Measurements from ENCODE around the gene SNX32. TPM values are rescaled to one million over a fixed set of nuclear protein-coding genes. Genes with fewer than 3 reads are reported as not detected.

SNX32 gene
- total and polyA plus RNA-seq, 2 of the 13 experiments (the other 11 are each of a cell fraction or from before 2014, with no cell fraction given): 0.09 to 0.34 TPM

DNA sequence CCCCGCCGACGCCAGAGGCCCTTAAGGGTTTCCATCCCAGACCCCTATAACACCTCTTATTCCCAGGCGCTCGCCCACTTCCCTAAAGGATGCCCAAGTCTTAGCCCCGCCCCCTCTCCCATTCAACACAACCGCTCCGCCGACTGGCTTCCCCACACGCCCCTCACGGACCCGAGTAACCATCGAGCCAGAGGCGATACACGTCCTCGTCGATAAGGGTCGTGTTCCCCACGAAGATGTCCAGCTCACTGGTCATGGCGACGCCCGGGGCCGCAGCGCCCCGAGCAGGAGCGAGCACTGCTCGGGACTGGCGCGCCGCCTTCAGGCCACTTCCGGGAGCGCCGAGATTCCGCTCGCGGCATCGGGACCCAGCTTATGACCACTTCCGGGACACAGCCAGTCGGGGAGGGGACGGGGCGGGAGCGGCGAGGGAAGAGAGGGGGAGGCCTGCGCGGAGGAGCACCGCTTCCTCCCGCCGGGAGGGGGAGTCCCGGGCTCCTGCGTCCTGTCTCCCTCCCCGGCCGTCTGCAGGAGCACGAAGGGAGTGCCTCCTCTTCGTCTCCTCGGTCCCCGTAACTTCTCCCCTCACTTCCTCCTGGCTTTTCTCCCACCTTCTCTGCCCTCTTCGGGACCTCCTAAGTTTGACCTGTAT lies 54.5 kb downstream of the SNX32 start, which contains the start of gene FIBP (continued):
- TF ChIP-seq ZMYM2 (CRISPR knock-in tag; IDR thresholded peaks at IDR 0.05): 0 out of 2 replicates have a peak, but pooled peaks have one; percentile 33
- TF ChIP-seq, protein P1, sequence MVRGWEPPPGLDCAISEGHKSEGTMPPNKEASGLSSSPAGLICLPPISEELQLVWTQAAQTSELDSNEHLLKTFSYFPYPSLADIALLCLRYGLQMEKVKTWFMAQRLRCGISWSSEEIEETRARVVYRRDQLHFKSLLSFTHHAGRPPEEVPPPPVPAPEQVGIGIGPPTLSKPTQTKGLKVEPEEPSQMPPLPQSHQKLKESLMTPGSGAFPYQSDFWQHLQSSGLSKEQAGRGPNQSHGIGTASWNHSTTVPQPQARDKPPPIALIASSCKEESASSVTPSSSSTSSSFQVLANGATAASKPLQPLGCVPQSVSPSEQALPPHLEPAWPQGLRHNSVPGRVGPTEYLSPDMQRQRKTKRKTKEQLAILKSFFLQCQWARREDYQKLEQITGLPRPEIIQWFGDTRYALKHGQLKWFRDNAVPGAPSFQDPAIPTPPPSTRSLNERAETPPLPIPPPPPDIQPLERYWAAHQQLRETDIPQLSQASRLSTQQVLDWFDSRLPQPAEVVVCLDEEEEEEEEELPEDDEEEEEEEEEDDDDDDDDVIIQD (CRISPR knock-in tag; IDR thresholded peaks at IDR 0.05; ENCODE audit: low read depth): no peak
- TF ChIP-seq ZKSCAN8 (CRISPR knock-in tag; IDR thresholded peaks at IDR 0.05; ENCODE audit: borderline replicate concordance): peak; percentile 69; the same call in 1 of the 2 replicates
- TF ChIP-seq KAT8 (CRISPR knock-in tag; IDR thresholded peaks at IDR 0.05): peak; percentile 92
- peak; percentile 55; the same call in 1 of the 2 replicates for TF ChIP-seq HIVEP1 (CRISPR knock-in tag; IDR thresholded peaks at IDR 0.05)
- no peak for TF ChIP-seq KDM4B (CRISPR knock-in tag; IDR thresholded peaks at IDR 0.05)
- TF ChIP-seq, protein P2, sequence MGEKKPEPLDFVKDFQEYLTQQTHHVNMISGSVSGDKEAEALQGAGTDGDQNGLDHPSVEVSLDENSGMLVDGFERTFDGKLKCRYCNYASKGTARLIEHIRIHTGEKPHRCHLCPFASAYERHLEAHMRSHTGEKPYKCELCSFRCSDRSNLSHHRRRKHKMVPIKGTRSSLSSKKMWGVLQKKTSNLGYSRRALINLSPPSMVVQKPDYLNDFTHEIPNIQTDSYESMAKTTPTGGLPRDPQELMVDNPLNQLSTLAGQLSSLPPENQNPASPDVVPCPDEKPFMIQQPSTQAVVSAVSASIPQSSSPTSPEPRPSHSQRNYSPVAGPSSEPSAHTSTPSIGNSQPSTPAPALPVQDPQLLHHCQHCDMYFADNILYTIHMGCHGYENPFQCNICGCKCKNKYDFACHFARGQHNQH (CRISPR knock-in tag; IDR thresholded peaks at IDR 0.05): peak; percentile 50
- TF ChIP-seq, protein P3, sequence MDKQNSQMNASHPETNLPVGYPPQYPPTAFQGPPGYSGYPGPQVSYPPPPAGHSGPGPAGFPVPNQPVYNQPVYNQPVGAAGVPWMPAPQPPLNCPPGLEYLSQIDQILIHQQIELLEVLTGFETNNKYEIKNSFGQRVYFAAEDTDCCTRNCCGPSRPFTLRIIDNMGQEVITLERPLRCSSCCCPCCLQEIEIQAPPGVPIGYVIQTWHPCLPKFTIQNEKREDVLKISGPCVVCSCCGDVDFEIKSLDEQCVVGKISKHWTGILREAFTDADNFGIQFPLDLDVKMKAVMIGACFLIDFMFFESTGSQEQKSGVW (CRISPR knock-in tag; IDR thresholded peaks at IDR 0.05; ENCODE audit: borderline replicate concordance): no peak
- no peak for TF ChIP-seq ZNF10 (CRISPR knock-in tag; IDR thresholded peaks at IDR 0.05; ENCODE audit: borderline replicate concordance, low read depth)
- no peak for TF ChIP-seq MATR3 (CRISPR knock-in tag; IDR thresholded peaks at IDR 0.05)
- TF ChIP-seq HNRNPLL (IDR thresholded peaks at IDR 0.05; ENCODE audit: low read depth, low read length, poor library complexity, severe bottlenecking): peak; percentile 61
- TF ChIP-seq FOXP1 (IDR thresholded peaks at IDR 0.05): no peak
- TF ChIP-seq FOXP1 (CRISPR knock-in tag; IDR thresholded peaks at IDR 0.05): no peak
- TF ChIP-seq, protein P4, sequence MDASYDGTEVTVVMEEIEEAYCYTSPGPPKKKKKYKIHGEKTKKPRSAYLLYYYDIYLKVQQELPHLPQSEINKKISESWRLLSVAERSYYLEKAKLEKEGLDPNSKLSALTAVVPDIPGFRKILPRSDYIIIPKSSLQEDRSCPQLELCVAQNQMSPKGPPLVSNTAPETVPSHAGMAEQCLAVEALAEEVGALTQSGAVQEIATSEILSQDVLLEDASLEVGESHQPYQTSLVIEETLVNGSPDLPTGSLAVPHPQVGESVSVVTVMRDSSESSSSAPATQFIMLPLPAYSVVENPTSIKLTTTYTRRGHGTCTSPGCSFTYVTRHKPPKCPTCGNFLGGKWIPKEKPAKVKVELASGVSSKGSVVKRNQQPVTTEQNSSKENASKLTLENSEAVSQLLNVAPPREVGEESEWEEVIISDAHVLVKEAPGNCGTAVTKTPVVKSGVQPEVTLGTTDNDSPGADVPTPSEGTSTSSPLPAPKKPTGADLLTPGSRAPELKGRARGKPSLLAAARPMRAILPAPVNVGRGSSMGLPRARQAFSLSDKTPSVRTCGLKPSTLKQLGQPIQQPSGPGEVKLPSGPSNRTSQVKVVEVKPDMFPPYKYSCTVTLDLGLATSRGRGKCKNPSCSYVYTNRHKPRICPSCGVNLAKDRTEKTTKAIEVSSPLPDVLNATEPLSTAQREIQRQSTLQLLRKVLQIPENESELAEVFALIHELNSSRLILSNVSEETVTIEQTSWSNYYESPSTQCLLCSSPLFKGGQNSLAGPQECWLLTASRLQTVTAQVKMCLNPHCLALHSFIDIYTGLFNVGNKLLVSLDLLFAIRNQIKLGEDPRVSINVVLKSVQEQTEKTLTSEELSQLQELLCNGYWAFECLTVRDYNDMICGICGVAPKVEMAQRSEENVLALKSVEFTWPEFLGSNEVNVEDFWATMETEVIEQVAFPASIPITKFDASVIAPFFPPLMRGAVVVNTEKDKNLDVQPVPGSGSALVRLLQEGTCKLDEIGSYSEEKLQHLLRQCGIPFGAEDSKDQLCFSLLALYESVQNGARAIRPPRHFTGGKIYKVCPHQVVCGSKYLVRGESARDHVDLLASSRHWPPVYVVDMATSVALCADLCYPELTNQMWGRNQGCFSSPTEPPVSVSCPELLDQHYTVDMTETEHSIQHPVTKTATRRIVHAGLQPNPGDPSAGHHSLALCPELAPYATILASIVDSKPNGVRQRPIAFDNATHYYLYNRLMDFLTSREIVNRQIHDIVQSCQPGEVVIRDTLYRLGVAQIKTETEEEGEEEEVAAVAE (CRISPR knock-in tag; IDR thresholded peaks at IDR 0.05; ENCODE audit: borderline replicate concordance): peak; percentile 19; the same call in 1 of the 2 replicates
- TF ChIP-seq, protein P5, sequence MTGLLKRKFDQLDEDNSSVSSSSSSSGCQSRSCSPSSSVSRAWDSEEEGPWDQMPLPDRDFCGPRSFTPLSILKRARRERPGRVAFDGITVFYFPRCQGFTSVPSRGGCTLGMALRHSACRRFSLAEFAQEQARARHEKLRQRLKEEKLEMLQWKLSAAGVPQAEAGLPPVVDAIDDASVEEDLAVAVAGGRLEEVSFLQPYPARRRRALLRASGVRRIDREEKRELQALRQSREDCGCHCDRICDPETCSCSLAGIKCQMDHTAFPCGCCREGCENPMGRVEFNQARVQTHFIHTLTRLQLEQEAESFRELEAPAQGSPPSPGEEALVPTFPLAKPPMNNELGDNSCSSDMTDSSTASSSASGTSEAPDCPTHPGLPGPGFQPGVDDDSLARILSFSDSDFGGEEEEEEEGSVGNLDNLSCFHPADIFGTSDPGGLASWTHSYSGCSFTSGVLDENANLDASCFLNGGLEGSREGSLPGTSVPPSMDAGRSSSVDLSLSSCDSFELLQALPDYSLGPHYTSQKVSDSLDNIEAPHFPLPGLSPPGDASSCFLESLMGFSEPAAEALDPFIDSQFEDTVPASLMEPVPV (CRISPR knock-in tag; IDR thresholded peaks at IDR 0.05): peak; percentile 59; the same call in 1 of the 2 replicates
- TF ChIP-seq, protein P6, sequence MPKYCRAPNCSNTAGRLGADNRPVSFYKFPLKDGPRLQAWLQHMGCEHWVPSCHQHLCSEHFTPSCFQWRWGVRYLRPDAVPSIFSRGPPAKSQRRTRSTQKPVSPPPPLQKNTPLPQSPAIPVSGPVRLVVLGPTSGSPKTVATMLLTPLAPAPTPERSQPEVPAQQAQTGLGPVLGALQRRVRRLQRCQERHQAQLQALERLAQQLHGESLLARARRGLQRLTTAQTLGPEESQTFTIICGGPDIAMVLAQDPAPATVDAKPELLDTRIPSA (CRISPR knock-in tag; IDR thresholded peaks at IDR 0.05; ENCODE audit: borderline replicate concordance): no peak
- no peak; the same call in 1 of the 2 replicates for TF ChIP-seq ZNF839 (CRISPR knock-in tag; IDR thresholded peaks at IDR 0.05; ENCODE audit: borderline replicate concordance)
